ENCODE data around the gene CD200. TPM values are rescaled to one million over a fixed set of nuclear protein-coding genes. Genes with fewer than 3 reads are reported as not detected.

The CD200 gene
- total RNA-seq, 1 donor from 2014 or later = 25.7 TPM

DNA sequence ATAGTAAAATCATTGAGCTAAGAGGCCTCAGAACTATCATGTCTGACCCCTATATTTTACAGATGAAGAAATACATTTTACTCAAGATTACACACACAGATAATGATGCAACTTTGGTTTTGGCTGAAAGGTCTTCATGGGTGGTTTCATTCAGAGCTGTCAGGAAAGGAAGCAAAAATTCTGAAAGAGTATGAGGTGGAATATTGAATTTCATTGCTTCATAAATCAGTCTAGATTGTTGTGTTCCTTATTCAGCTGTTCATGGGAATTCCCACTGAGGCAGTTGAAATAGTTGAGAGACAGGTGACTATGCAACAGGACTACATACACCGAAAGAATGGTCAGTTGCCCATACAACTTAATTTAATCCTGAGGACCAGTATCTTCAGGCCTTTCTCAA lies 39.4 kb downstream of the CD200 start:
- Mint-ChIP-seq H3K9me3 (no peaks in the 10 kb centered on the region), H3K4me1 (peaks cover 16% of the 10 kb centered on the region), H3K36me3 (peaks cover under 1% of the 10 kb centered on the region), H3K4me3 (no peak overlapping the region), H3K27me3 (ENCODE audit: low read depth) (no peaks in the 10 kb centered on the region), H3K27ac (no peak overlapping the region)
- TF ChIP-seq, protein P1, sequence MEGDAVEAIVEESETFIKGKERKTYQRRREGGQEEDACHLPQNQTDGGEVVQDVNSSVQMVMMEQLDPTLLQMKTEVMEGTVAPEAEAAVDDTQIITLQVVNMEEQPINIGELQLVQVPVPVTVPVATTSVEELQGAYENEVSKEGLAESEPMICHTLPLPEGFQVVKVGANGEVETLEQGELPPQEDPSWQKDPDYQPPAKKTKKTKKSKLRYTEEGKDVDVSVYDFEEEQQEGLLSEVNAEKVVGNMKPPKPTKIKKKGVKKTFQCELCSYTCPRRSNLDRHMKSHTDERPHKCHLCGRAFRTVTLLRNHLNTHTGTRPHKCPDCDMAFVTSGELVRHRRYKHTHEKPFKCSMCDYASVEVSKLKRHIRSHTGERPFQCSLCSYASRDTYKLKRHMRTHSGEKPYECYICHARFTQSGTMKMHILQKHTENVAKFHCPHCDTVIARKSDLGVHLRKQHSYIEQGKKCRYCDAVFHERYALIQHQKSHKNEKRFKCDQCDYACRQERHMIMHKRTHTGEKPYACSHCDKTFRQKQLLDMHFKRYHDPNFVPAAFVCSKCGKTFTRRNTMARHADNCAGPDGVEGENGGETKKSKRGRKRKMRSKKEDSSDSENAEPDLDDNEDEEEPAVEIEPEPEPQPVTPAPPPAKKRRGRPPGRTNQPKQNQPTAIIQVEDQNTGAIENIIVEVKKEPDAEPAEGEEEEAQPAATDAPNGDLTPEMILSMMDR (IDR thresholded peaks at IDR 0.05; ENCODE audit: unreplicated experiment) = no peak
- no peak for DNase-seq (ENCODE audit: low spot score in 2 of 2, unreplicated experiment in 2 of 2)

DNA sequence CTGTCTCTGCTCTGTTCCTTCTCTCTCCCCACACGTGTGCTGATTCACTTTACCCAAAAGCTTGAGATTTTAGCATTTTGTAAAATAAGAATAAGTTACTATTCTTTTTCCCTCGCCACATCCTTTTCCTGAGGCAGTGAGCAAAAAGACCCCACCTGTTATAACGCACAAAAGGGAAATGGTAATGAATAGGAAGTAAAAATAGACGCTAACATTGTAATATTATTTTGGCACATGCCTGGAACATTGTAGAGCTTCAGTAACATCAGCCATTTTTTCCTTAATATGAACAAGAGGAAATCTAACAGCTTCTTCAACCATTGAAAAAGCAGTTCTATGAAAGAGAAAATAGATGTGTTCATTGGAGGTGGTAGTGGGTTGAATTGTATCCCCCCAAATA lies 40.5 kb downstream of the CD200 start:
- Mint-ChIP-seq H3K36me3 (no peaks in the 10 kb centered on the region), H3K27ac (no peak overlapping the region), H3K4me1 (peaks cover 26% of the 10 kb centered on the region), H3K9me3 (peaks cover 5% of the 10 kb centered on the region), H3K27me3 (ENCODE audit: low read depth) (no peaks in the 10 kb centered on the region), H3K4me3 (no peak overlapping the region)
- no peak for DNase-seq (ENCODE audit: low spot score in 2 of 2, unreplicated experiment in 2 of 2)
- TF ChIP-seq, protein P1 (IDR thresholded peaks at IDR 0.05; ENCODE audit: unreplicated experiment) = no peak

DNA sequence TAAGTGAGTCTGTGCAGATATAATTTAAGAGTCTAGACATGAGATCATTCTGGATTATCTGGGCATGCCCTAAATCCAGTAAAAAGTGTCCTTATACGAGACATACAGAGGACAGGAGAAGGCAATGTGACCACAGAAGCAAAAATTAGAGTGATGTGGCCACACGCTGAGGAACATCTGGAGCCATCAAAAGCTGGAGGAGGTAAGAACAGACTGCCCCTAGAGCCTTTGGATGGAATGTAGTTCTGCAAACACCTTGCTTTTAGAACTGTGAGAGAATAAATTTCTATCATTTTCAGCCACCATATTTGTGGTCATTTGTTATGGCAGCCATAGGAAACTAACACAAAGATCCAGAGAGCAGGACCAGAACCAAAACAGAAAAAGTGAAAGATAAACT lies 41.0 kb downstream of the CD200 start:
- TF ChIP-seq, protein P1 (IDR thresholded peaks at IDR 0.05; ENCODE audit: unreplicated experiment) = no peak
- H3K36me3 Mint-ChIP-seq = no peaks in the 10 kb centered on the region
- H3K27me3 Mint-ChIP-seq (ENCODE audit: low read depth) = no peaks in the 10 kb centered on the region
- H3K27ac Mint-ChIP-seq = no peak overlapping the region
- H3K4me3 Mint-ChIP-seq = no peak overlapping the region
- peaks cover 5% of the 10 kb centered on the region for H3K9me3 Mint-ChIP-seq
- DNase-seq (ENCODE audit: low spot score in 2 of 2, unreplicated experiment in 2 of 2) = no peak
- peaks cover 29% of the 10 kb centered on the region for H3K4me1 Mint-ChIP-seq

DNA sequence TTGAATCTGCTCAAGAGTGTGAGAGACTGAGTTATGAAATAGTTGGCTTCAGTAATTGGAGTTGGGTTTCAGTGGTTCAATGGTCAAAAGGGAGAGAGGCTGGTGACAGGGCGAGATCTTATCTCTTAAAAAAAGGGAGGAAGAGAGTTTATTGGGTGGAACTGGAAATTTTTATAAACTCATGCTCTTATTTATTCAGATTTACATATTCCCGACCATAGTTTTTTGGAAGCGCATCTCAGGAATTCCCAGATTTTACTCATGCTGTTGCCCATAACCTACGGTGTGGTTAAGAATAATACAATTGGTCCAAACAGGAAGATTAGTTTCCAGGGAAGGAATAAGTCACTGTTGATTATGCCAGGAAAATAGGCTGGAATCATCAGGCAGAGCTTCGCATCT lies 41.4 kb downstream of the CD200 start:
- Mint-ChIP-seq H3K27ac (no peak overlapping the region), H3K4me1 (peaks cover 31% of the 10 kb centered on the region), H3K9me3 (peaks cover 5% of the 10 kb centered on the region), H3K27me3 (ENCODE audit: low read depth) (no peaks in the 10 kb centered on the region), H3K36me3 (no peaks in the 10 kb centered on the region), H3K4me3 (no peak overlapping the region)
- DNase-seq (ENCODE audit: low spot score in 2 of 2, unreplicated experiment in 2 of 2) = no peak
- TF ChIP-seq, protein P1 (IDR thresholded peaks at IDR 0.05; ENCODE audit: unreplicated experiment) = no peak

DNA sequence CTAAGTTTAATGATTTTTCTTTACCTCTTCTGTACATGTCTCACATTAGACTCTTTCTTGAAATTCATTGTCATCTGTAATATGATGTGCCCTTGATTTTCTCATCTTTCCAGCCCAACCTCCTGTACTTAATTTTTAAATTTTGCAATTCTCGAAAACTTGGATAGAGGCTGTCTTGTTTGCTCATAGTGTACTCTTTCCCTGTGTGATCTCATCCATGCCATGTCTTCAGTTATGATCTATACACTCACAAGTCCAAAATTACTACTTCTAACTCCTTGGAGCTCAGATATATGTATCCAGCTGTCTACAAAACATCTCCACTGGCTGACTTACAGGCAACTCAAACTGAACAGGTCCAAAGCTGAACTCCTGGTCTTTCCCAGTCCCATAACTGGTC lies 42.2 kb downstream of the CD200 start:
- Mint-ChIP-seq H3K4me3 (no peak overlapping the region), H3K27me3 (ENCODE audit: low read depth) (no peaks in the 10 kb centered on the region), H3K27ac (no peak overlapping the region), H3K4me1 (peaks cover 35% of the 10 kb centered on the region), H3K9me3 (peaks cover 5% of the 10 kb centered on the region), H3K36me3 (no peaks in the 10 kb centered on the region)
- no peak for DNase-seq (ENCODE audit: low spot score in 2 of 2, unreplicated experiment in 2 of 2)
- TF ChIP-seq, protein P1 (IDR thresholded peaks at IDR 0.05; ENCODE audit: unreplicated experiment) = no peak
